Osteocyte (in vitro differentiated cells): ENCODE data around the gene UXS1. TPM values are rescaled to one million over a fixed set of nuclear protein-coding genes. Genes with fewer than 3 reads are reported as not detected.

ENCODE experiments used
- DNase-seq: peaks from one replicate; pipeline ENCODE4 v3.0.0; 2021; ENCODE audit warnings: mixed read lengths; ENCODE audit not compliant: unreplicated experiment; ENCODE audit errors: extremely low spot score
- H3K27ac Mint-ChIP-seq: one replicate; pipeline ENCODE4 v1.8.0; 2021; ENCODE audit warnings: mild to moderate bottlenecking, mixed read lengths; ENCODE audit not compliant: unreplicated experiment
- H3K27me3 Mint-ChIP-seq: one replicate; pipeline ENCODE4 v1.8.0; 2021; ENCODE audit warnings: mixed read lengths; ENCODE audit not compliant: unreplicated experiment
- H3K36me3 Mint-ChIP-seq: one replicate; pipeline ENCODE4 v1.8.0; 2021; ENCODE audit warnings: mixed read lengths; ENCODE audit not compliant: unreplicated experiment
- H3K4me1 Mint-ChIP-seq: one replicate; pipeline ENCODE4 v1.8.0; 2021; ENCODE audit warnings: mixed read lengths; ENCODE audit not compliant: unreplicated experiment
- H3K4me3 Mint-ChIP-seq: one replicate; pipeline ENCODE4 v1.8.0; 2021; ENCODE audit warnings: mild to moderate bottlenecking, moderate library complexity, mixed read lengths; ENCODE audit not compliant: unreplicated experiment
- H3K9me3 Mint-ChIP-seq: one replicate; pipeline ENCODE4 v1.8.0; 2021; ENCODE audit warnings: mixed read lengths; ENCODE audit not compliant: unreplicated experiment
- CTCF ChIP-seq: fragments of 200-600 bp; sonication (generic); IDR thresholded peaks from 2 replicates; pipeline ENCODE4 v1.5.0; 2021; ENCODE audit warnings: antibody characterized with exemption, mild to moderate bottlenecking, moderate library complexity
- total RNA-seq: library from RNA; stranded (reverse); gene quantifications from 2 replicates; pipeline ENCODE4 v1.2.1, GENCODE V29; 2021

Gene UXS1
- total RNA-seq, 1 donor from 2014 or later = 23.2 TPM

- DNase-seq = no peak
- H3K9me3 Mint-ChIP-seq = no peaks in the 10 kb centered on the region
- H3K4me3 Mint-ChIP-seq = peak overlapping the region; percentile 71
- peaks cover 3% of the 10 kb centered on the region for H3K36me3 Mint-ChIP-seq
- peaks cover 38% of the 10 kb centered on the region for H3K4me1 Mint-ChIP-seq
- no peak for TF ChIP-seq CTCF
- H3K27me3 Mint-ChIP-seq = no peaks in the 10 kb centered on the region
- H3K27ac Mint-ChIP-seq = peak overlapping the region; percentile 61
These were observed 1.1 kb downstream of the UXS1 start for GRCh38 chr2:106192752-106193689.

- no peak overlapping the region for H3K27ac Mint-ChIP-seq
- H3K4me3 Mint-ChIP-seq = no peak overlapping the region
- DNase-seq = no peak
- no peak for TF ChIP-seq CTCF
- no peaks in the 10 kb centered on the region for H3K9me3 Mint-ChIP-seq
- H3K27me3 Mint-ChIP-seq = no peaks in the 10 kb centered on the region
- H3K4me1 Mint-ChIP-seq = peaks cover 30% of the 10 kb centered on the region
- H3K36me3 Mint-ChIP-seq = peaks cover 3% of the 10 kb centered on the region
These were observed 2.5 kb downstream of the UXS1 start for GRCh38 chr2:106191511-106192016.

- Mint-ChIP-seq H3K27me3 (no peaks in the 10 kb centered on the region), H3K9me3 (no peaks in the 10 kb centered on the region), H3K27ac (no peak overlapping the region), H3K36me3 (peaks cover 3% of the 10 kb centered on the region), H3K4me3 (no peak overlapping the region), H3K4me1 (peaks cover 26% of the 10 kb centered on the region)
- no peak for TF ChIP-seq CTCF
- no peak for DNase-seq
These were observed 4.2 kb downstream of the UXS1 start for GRCh38 chr2:106189764-106190468.

GRCh38 chr2:106189325-106189724, 4.8 kb downstream of the UXS1 start:
- Mint-ChIP-seq H3K27me3 (no peaks in the 10 kb centered on the region), H3K4me3 (no peak overlapping the region), H3K4me1 (peaks cover 24% of the 10 kb centered on the region), H3K36me3 (peaks cover 3% of the 10 kb centered on the region), H3K9me3 (no peaks in the 10 kb centered on the region), H3K27ac (no peak overlapping the region)
- no peak for DNase-seq
- TF ChIP-seq CTCF = no peak
